ENCODE results near the gene CHI3L1.

The CHI3L1 gene

GRCh38 chr1:203204756-203205155 lies 18.3 kb upstream of the CHI3L1 start:
- peak; percentile 45 for DNase-seq

- peak; percentile 94 for DNase-seq
Observed at GRCh38 chr1:203202431-203203245, 16.1 kb upstream of the CHI3L1 start.

GRCh38 chr1:203201516-203202205 lies 15.2 kb upstream of the CHI3L1 start:
- DNase-seq = no peak

- peak; percentile 33 for DNase-seq
Observed at GRCh38 chr1:203200916-203201315, 14.4 kb upstream of the CHI3L1 start.

- peak; percentile 81 for DNase-seq
Observed at GRCh38 chr1:203199816-203200571, 13.5 kb upstream of the CHI3L1 start.

GRCh38 chr1:203199481-203199815 lies 12.9 kb upstream of the CHI3L1 start:
- DNase-seq = no peak

- no peak for DNase-seq
Observed at GRCh38 chr1:203199002-203199401, 12.5 kb upstream of the CHI3L1 start.

- peak; percentile 25 for DNase-seq
Observed at GRCh38 chr1:203197625-203198024, 11.1 kb upstream of the CHI3L1 start.

- no peak for DNase-seq
Observed at GRCh38 chr1:203196371-203196770, 9.9 kb upstream of the CHI3L1 start.

- DNase-seq = no peak
Observed at GRCh38 chr1:203190949-203191348, 4.4 kb upstream of the CHI3L1 start.

- peak; percentile 81 for DNase-seq
Observed at GRCh38 chr1:203189951-203190352, 3.4 kb upstream of the CHI3L1 start.

- no peak for DNase-seq
Observed at GRCh38 chr1:203188686-203189232, 2.3 kb upstream of the CHI3L1 start.

- no peak for DNase-seq
Observed at GRCh38 chr1:203187689-203188264, 1.3 kb upstream of the CHI3L1 start.

- no peak for DNase-seq
Observed at GRCh38 chr1:203187304-203187685, 791 bp upstream of the CHI3L1 start.

- no peak for DNase-seq
Observed at GRCh38 chr1:203186091-203186445, 436 bp downstream of the CHI3L1 start.

- no peak for DNase-seq
Observed at GRCh38 chr1:203185585-203185984, 919 bp downstream of the CHI3L1 start.

- no peak for DNase-seq
Observed at GRCh38 chr1:203185061-203185461, 1.4 kb downstream of the CHI3L1 start.

GRCh38 chr1:203184467-203184866 lies 2.0 kb downstream of the CHI3L1 start:
- DNase-seq = no peak

- DNase-seq = no peak
Observed at GRCh38 chr1:203183828-203184227, 2.7 kb downstream of the CHI3L1 start.

- peak; percentile 43 for DNase-seq
Observed at GRCh38 chr1:203182387-203182953, 4.0 kb downstream of the CHI3L1 start.

- no peak for DNase-seq
Observed at GRCh38 chr1:203181586-203182386, 4.7 kb downstream of the CHI3L1 start.
